Eye (tissue), 1 donor: Measurements from ENCODE around the gene FXR2.

ENCODE experiments used
- DNase-seq: peaks from one replicate; pipeline ENCODE4 v3.0.0-alpha.2; 2015

Gene FXR2

GRCh38 chr17:7544911-7545310 lies 69.8 kb downstream of the FXR2 start:
- DNase-seq = no peak
